Calu3 (cell line): ENCODE results near the gene TRAPPC3. TPM values are rescaled to one million over a fixed set of nuclear protein-coding genes. Genes with fewer than 3 reads are reported as not detected.

Source experiments
- BruUV-seq: library from RNA; stranded (reverse); fragments of 400-500 nt; replicated peaks from 2 replicates; lab custom pipeline; 2021; lab: Mats Ljungman, UMichigan
- CTCF ChIA-PET: fragments of 300-600 bp; sonication (Branson Sonifier 250); formaldehyde crosslinking; loops from one replicate; lab custom pipeline; 2022; ENCODE audit warnings: antibody characterized with exemption; lab: Charles Lee
- DNase-seq: peaks from one replicate; pipeline ENCODE4 v3.0.0; 2022
- H3K27ac Mint-ChIP-seq: one replicate; pipeline ENCODE4 v1.8.0; 2022; ENCODE audit warnings: mixed read lengths; ENCODE audit not compliant: unreplicated experiment
- H3K27me3 Mint-ChIP-seq: one replicate; pipeline ENCODE4 v1.8.0; 2022; ENCODE audit warnings: mixed read lengths; ENCODE audit not compliant: unreplicated experiment
- H3K36me3 Mint-ChIP-seq: one replicate; pipeline ENCODE4 v1.8.0; 2022; ENCODE audit warnings: mild to moderate bottlenecking, moderate library complexity, mixed read lengths; ENCODE audit not compliant: insufficient read depth, unreplicated experiment
- H3K4me1 Mint-ChIP-seq: one replicate; pipeline ENCODE4 v1.8.0; 2022; ENCODE audit warnings: mild to moderate bottlenecking, low read depth, mixed read lengths; ENCODE audit not compliant: unreplicated experiment
- H3K4me3 Mint-ChIP-seq: one replicate; pipeline ENCODE4 v1.8.0; 2022; ENCODE audit warnings: mild to moderate bottlenecking, low read depth, moderate library complexity, mixed read lengths; ENCODE audit not compliant: unreplicated experiment
- H3K9me3 Mint-ChIP-seq: one replicate; pipeline ENCODE4 v1.8.0; 2022; ENCODE audit warnings: low read depth, mixed read lengths; ENCODE audit not compliant: unreplicated experiment
- CTCF ChIP-seq: fragments of 200-600 bp; IDR thresholded peaks from one replicate; pipeline ENCODE4 v1.8.0; 2022; ENCODE audit warnings: antibody characterized with exemption; ENCODE audit not compliant: unreplicated experiment
- intact Hi-C: fragments of 100-400 bp; cut with micrococcal nuclease; formaldehyde crosslinking; loops from one replicate; pipeline ENCODE4 v1.10.0; 2022; ENCODE audit not compliant: unreplicated experiment
- total RNA-seq: library from RNA; stranded (reverse); gene quantifications from 2 replicates; pipeline ENCODE4 v1.2.3, GENCODE V29; 2022

Gene TRAPPC3
- total RNA-seq, 1 experiment from 2014 or later = 70.3 TPM

GRCh38 chr1:36132029-36132428 is 17.3 kb downstream of the TRAPPC3 start:
- H3K36me3 Mint-ChIP-seq = peaks cover 11% of the 10 kb centered on the region
- intact Hi-C loops = no loop called here
- no TSS peak for BruUV-seq
- H3K4me3 Mint-ChIP-seq = no peak overlapping the region
- H3K27ac Mint-ChIP-seq = no peak overlapping the region
- no peak for TF ChIP-seq CTCF
- no peaks in the 10 kb centered on the region for H3K27me3 Mint-ChIP-seq
- CTCF ChIA-PET = no interaction called here
- no peaks in the 10 kb centered on the region for H3K9me3 Mint-ChIP-seq
- DNase-seq = no peak
- H3K4me1 Mint-ChIP-seq = peaks cover 30% of the 10 kb centered on the region

DNA sequence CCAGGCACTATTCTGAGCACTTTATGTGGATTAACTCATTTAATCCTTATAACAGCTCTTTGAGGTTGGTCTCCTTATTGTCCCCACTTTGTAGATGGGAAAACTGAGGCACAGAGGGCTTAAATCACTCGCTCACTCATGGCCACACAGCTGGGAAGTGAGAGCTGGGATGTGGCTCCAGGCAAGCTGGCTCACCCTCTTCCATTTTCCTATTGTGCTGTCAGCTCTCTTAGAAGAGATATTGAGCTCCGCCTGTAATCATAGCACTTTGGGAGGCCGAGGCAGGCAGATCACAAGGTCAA is 20.4 kb downstream of the TRAPPC3 start:
- intact Hi-C loops = no loop called here
- Mint-ChIP-seq H3K27ac (no peak overlapping the region), H3K9me3 (no peaks in the 10 kb centered on the region), H3K4me1 (peaks cover 6% of the 10 kb centered on the region), H3K4me3 (no peak overlapping the region), H3K27me3 (peaks cover 31% of the 10 kb centered on the region), H3K36me3 (no peaks in the 10 kb centered on the region)
- no peak for DNase-seq
- CTCF ChIA-PET = no interaction called here
- BruUV-seq = no TSS peak
- TF ChIP-seq CTCF = no peak

- H3K36me3 Mint-ChIP-seq = no peaks in the 10 kb centered on the region
- no peak overlapping the region for H3K4me3 Mint-ChIP-seq
- no peak for TF ChIP-seq CTCF
- CTCF ChIA-PET = no interaction called here
- H3K27me3 Mint-ChIP-seq = peaks cover 36% of the 10 kb centered on the region
- H3K27ac Mint-ChIP-seq = no peak overlapping the region
- intact Hi-C loops = no loop called here
- H3K9me3 Mint-ChIP-seq = no peaks in the 10 kb centered on the region
- BruUV-seq = no TSS peak
- DNase-seq = no peak
- peaks cover under 1% of the 10 kb centered on the region for H3K4me1 Mint-ChIP-seq
Observed at GRCh38 chr1:36128126-36128904, 21.0 kb downstream of the TRAPPC3 start.

DNA sequence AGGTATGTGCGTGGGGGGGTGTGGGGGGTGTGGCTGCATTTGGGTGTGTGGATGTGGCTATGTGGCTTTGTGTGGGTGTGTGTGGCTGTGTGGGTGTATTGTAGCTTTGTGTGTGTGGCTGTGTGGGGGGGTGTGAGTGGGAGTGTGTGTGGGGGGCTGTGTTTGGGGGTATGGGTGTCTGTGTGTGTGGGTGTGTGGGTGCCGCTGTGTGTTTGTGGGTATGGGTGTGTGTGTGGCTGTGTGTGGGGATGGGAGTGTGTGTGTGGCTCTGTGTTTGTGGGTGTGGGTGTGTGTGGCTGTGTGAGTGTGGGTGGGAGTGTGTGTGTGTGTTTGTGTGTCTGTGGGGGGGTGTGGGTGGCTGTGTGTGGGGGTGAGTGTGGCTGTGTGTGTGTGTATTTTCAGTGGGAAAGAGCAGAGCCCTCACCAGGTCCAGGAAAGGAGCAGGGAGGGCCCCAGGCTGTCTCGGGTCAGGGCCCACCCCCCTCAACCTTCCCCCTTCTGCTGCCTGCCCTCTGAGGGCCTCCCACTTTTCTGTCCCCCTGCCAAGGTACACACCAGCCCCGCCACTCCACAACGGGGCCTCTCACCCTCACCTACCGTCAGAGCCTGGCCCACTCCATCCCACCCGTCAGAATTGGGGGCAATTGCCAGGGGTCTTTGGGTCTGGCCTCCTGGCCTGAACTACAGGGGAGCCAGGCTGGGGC is 22.3 kb downstream of the TRAPPC3 start:
- BruUV-seq = no TSS peak
- Mint-ChIP-seq H3K27me3 (peaks cover 50% of the 10 kb centered on the region), H3K9me3 (no peaks in the 10 kb centered on the region), H3K4me3 (no peak overlapping the region), H3K27ac (no peak overlapping the region), H3K36me3 (no peaks in the 10 kb centered on the region), H3K4me1 (no peaks in the 10 kb centered on the region)
- DNase-seq = no peak
- CTCF ChIA-PET = interaction anchor here (0.7 kb wide), 1 partner anchor 949 kb away, joined by 5 read pairs; no protein-coding TSS in a partner anchor
- intact Hi-C loops = no loop called here
- no peak for TF ChIP-seq CTCF
